ENCODE results near the gene ZSCAN20.

DNA sequence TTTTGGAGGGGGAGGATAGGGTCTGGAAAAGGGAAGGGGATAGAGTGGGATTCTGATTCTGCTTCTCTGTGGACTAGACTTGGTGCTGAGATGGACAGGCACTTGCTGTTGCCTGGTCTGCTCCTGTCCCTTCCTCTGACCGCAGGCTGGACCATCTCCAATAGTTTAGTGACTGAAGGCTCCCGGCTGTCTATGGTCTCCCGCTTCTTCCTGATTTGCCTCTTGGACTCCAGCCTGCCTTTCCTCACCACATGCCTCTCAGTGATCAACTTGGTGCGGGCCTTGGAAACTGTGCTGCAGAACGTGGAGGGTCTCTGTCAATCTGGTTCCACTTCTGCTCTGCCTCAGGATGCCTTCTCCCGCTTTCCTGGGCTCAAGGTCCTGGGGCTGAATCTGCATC is 6.3 kb upstream of the ZSCAN20 start:
- TF ChIP-seq, protein P1, sequence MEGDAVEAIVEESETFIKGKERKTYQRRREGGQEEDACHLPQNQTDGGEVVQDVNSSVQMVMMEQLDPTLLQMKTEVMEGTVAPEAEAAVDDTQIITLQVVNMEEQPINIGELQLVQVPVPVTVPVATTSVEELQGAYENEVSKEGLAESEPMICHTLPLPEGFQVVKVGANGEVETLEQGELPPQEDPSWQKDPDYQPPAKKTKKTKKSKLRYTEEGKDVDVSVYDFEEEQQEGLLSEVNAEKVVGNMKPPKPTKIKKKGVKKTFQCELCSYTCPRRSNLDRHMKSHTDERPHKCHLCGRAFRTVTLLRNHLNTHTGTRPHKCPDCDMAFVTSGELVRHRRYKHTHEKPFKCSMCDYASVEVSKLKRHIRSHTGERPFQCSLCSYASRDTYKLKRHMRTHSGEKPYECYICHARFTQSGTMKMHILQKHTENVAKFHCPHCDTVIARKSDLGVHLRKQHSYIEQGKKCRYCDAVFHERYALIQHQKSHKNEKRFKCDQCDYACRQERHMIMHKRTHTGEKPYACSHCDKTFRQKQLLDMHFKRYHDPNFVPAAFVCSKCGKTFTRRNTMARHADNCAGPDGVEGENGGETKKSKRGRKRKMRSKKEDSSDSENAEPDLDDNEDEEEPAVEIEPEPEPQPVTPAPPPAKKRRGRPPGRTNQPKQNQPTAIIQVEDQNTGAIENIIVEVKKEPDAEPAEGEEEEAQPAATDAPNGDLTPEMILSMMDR (conservative IDR thresholded peaks at IDR 0.05; ENCODE audit: low read depth, low read length): no peak
- TF ChIP-seq EZH2 (IDR thresholded peaks at IDR 0.05; ENCODE audit: low read length, unreplicated experiment): no peak

All from PC-3 (cell line).